Smooth muscle cell (in vitro differentiated cells): ENCODE results near the gene ZNF552. TPM values are rescaled to one million over a fixed set of nuclear protein-coding genes. Genes with fewer than 3 reads are reported as not detected.

Source experiments
- DNase-seq: peaks from one replicate; lab custom pipeline; 2025; ENCODE audit not compliant: unreplicated experiment; lab: John Stamatoyannopoulos, UW
- H2AFZ ChIP-seq: fragments of 200-600 bp; sonication (generic); 2 replicates; pipeline ENCODE4 v1.6.0; 2016; ENCODE audit warnings: antibody characterized with exemption, low read depth, mild to moderate bottlenecking
- H3F3A ChIP-seq: fragments of 200-600 bp; sonication (generic); 2 replicates; pipeline ENCODE4 v1.6.0; 2017; ENCODE audit warnings: antibody characterized with exemption, low read depth
- H3K27ac ChIP-seq: fragments of 200-600 bp; sonication (generic); 2 replicates; pipeline ENCODE4 v1.5.1; 2016; ENCODE audit warnings: low read depth, mild to moderate bottlenecking
- H3K27me3 ChIP-seq: fragments of 200-600 bp; sonication (generic); 2 replicates; pipeline ENCODE4 v1.6.1; 2016; ENCODE audit warnings: low read depth, mild to moderate bottlenecking
- H3K36me3 ChIP-seq: fragments of 200-600 bp; sonication (generic); 2 replicates; pipeline ENCODE4 v1.5.1; 2016; ENCODE audit warnings: low read depth
- H3K4me1 ChIP-seq: fragments of 200-600 bp; sonication (generic); 2 replicates; pipeline ENCODE4 v1.5.1; 2016; ENCODE audit warnings: low read depth
- H3K4me2 ChIP-seq: fragments of 200-600 bp; sonication (generic); 2 replicates; pipeline ENCODE4 v1.6.0; 2016; ENCODE audit warnings: mild to moderate bottlenecking
- H3K4me3 ChIP-seq: fragments of 200-600 bp; sonication (generic); 2 replicates; pipeline ENCODE4 v1.5.1; 2016; ENCODE audit warnings: mild to moderate bottlenecking
- H3K79me2 ChIP-seq: fragments of 200-600 bp; sonication (generic); 2 replicates; pipeline ENCODE4 v1.6.0; 2016; ENCODE audit warnings: low read depth, mild to moderate bottlenecking
- H3K9ac ChIP-seq: fragments of 200-600 bp; sonication (generic); 2 replicates; pipeline ENCODE4 v1.6.0; 2016; ENCODE audit warnings: low read depth
- H3K9me3 ChIP-seq: fragments of 200-600 bp; sonication (generic); replicated peaks from 2 replicates; pipeline ENCODE4 v1.5.1; 2016; ENCODE audit warnings: low read depth
- H4K20me1 ChIP-seq: fragments of 200-600 bp; sonication (generic); 2 replicates; pipeline ENCODE4 v1.6.0; 2016; ENCODE audit warnings: low read depth
- WGBS: methylation state at CpG from one replicate; pipeline ENCODE4 v1.1.7; 2016; ENCODE audit warnings: low lambda C conversion rate; 5-methylcytosine and 5-hydroxymethylcytosine counted together
- polyA plus RNA-seq: library from polyadenylated mRNA; unstranded; fragments of >200 nt; fragmentation: Nextera tagmentation; extraction: Ambion mirVana; gene quantifications from 2 replicates; pipeline ENCODE4 v1.2.1, GENCODE V29; 2016
- total RNA-seq: library from RNA; depleted of rRNA; stranded (reverse); fragments of >200 nt; gene quantifications from 2 replicates; pipeline ENCODE4 v1.2.3, GENCODE V29; 2014
- TF ChIP-seq, protein P1 (sequence below): fragments of 200-600 bp; sonication (generic); IDR thresholded peaks from 2 replicates; pipeline ENCODE4 v1.5.1; 2017; ENCODE audit warnings: borderline replicate concordance, mild to moderate bottlenecking, antibody characterized with exemption; ENCODE audit not compliant: insufficient read depth, poor library complexity, severe bottlenecking

The ZNF552 gene
- total and polyA plus RNA-seq, 2 experiments from 2014 or later: 1.9 to 6.7 TPM

DNA sequence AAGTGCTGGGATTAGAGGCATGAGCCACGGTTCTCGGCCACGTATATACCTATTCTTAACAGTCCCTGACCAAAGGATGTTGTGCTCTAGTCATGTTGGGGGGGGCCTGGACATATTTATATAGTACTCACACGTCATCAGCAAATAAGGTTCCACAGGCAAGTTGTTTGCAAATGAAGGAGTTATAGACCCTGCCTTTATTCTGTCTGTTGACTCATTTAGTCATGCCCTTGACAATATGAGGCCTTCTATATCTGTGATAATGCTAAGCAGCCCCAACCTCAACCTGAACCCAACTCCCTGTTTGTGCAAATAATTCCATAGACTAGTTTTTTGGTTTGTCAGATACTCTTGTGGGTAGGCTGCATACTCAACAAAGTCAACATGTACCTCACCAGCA lies 36.4 kb downstream of the ZNF552 start:
- Histone ChIP-seq H3K27me3 (no peaks in the 10 kb centered on the region), H3K36me3 (peaks cover 31% of the 10 kb centered on the region), H2AFZ (no peak overlapping the region), H3K27ac (no peak overlapping the region), H3K4me3 (no peak overlapping the region), H3K4me1 (no peaks in the 10 kb centered on the region), H3F3A (no peaks in the 10 kb centered on the region), H3K9ac (no peak overlapping the region), H4K20me1 (peaks cover 29% of the 10 kb centered on the region), H3K9me3 (peaks cover 22% of the 10 kb centered on the region), H3K79me2 (peaks cover 92% of the 10 kb centered on the region), H3K4me2 (no peak overlapping the region)
- TF ChIP-seq, protein P1, sequence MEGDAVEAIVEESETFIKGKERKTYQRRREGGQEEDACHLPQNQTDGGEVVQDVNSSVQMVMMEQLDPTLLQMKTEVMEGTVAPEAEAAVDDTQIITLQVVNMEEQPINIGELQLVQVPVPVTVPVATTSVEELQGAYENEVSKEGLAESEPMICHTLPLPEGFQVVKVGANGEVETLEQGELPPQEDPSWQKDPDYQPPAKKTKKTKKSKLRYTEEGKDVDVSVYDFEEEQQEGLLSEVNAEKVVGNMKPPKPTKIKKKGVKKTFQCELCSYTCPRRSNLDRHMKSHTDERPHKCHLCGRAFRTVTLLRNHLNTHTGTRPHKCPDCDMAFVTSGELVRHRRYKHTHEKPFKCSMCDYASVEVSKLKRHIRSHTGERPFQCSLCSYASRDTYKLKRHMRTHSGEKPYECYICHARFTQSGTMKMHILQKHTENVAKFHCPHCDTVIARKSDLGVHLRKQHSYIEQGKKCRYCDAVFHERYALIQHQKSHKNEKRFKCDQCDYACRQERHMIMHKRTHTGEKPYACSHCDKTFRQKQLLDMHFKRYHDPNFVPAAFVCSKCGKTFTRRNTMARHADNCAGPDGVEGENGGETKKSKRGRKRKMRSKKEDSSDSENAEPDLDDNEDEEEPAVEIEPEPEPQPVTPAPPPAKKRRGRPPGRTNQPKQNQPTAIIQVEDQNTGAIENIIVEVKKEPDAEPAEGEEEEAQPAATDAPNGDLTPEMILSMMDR: no peak
- no peak for DNase-seq
- WGBS: 94% methylated on average over 4 of the region's 4 CpGs

DNA sequence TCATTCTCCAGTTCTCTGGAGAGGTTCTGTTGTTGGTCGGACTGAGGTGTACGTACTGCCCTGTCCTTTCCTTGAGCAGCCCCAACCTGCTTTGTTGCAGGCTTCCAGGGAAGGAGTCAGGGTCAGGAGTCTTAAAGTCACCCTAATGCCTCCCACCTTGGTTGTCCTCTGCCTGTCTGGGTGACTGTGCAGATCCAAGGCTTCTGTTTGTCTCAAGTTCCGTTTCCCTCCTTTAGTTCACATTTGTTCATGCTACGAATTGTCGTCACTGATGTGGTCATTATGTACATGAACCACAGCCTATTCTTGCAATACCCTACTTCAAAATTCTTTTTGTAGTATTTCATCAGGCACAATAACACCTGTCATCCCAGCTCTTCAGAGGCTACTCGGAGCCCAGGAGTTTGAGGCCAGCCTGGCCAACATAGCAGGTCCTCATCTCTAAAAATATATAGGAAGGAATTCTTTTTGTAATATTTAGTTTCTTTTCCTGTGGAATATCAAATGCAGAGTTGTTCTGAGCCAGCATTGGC lies 37.9 kb downstream of the ZNF552 start:
- no peak overlapping the region for H3K4me3 ChIP-seq
- H3K79me2 ChIP-seq: peaks cover 96% of the 10 kb centered on the region
- H2AFZ ChIP-seq: no peak overlapping the region
- H3K4me2 ChIP-seq: no peak overlapping the region
- H3F3A ChIP-seq: no peaks in the 10 kb centered on the region
- H4K20me1 ChIP-seq: peaks cover 29% of the 10 kb centered on the region
- H3K27ac ChIP-seq: no peak overlapping the region
- no peaks in the 10 kb centered on the region for H3K4me1 ChIP-seq
- WGBS: 86% methylated on average over 6 of the region's 6 CpGs
- H3K9ac ChIP-seq: no peak overlapping the region
- H3K36me3 ChIP-seq: peaks cover 31% of the 10 kb centered on the region
- TF ChIP-seq, protein P1: no peak
- H3K27me3 ChIP-seq: no peaks in the 10 kb centered on the region
- H3K9me3 ChIP-seq: peaks cover 22% of the 10 kb centered on the region
- no peak for DNase-seq

GRCh38 chr19:57773488-57773887 lies 41.2 kb downstream of the ZNF552 start:
- Histone ChIP-seq H3K27me3 (no peaks in the 10 kb centered on the region), H3K36me3 (peaks cover 6% of the 10 kb centered on the region), H2AFZ (no peak overlapping the region), H3K9ac (no peak overlapping the region), H3K27ac (peak overlapping the region; percentile 6), H3K4me2 (no peak overlapping the region), H3K9me3 (peaks cover under 1% of the 10 kb centered on the region), H3K4me3 (no peak overlapping the region), H3K4me1 (peaks cover 7% of the 10 kb centered on the region), H4K20me1 (peaks cover 33% of the 10 kb centered on the region), H3F3A (no peaks in the 10 kb centered on the region), H3K79me2 (peaks cover 80% of the 10 kb centered on the region)
- WGBS: 84% methylated on average over 2 of the region's 3 CpGs
- TF ChIP-seq, protein P1: no peak
- DNase-seq: no peak

DNA sequence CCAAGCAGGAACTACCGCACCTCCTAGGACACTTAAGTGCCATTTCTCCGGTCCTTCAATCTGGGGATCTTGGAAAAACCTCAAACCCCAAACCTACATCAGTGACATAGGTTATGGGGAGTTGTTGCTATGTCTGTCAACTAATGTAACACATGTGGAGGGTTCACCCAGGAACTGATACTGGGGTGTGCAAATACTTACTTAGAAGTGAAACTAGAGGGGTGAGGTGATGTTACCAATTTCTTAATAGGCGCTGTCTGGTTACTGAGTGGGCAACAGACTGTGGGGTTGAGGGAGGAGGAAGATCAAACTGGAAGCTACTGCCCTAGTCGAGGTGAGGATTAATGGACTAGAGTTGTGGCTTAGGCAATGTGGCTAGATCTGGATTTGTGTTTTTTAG lies 43.3 kb downstream of the ZNF552 start:
- H3K9ac ChIP-seq: no peak overlapping the region
- H3K27me3 ChIP-seq: no peaks in the 10 kb centered on the region
- H3F3A ChIP-seq: no peaks in the 10 kb centered on the region
- peaks cover 7% of the 10 kb centered on the region for H3K4me1 ChIP-seq
- peaks cover 64% of the 10 kb centered on the region for H3K79me2 ChIP-seq
- no peak overlapping the region for H3K4me2 ChIP-seq
- peaks cover 23% of the 10 kb centered on the region for H4K20me1 ChIP-seq
- H2AFZ ChIP-seq: no peak overlapping the region
- DNase-seq: no peak
- no peak overlapping the region for H3K4me3 ChIP-seq
- TF ChIP-seq, protein P1: no peak
- no peak overlapping the region for H3K27ac ChIP-seq
- no peaks in the 10 kb centered on the region for H3K36me3 ChIP-seq
- H3K9me3 ChIP-seq: no peaks in the 10 kb centered on the region
- WGBS: 94% methylated on average over 4 of the region's 4 CpGs
